MM.1S (cell line): Measurements from ENCODE around the gene WDFY2.

ENCODE experiments used
- DNase-seq: peaks from one replicate; pipeline ENCODE4 v3.0.0-alpha.2; 2015
- H2AFZ ChIP-seq: fragments of 300-600 bp; sonication (generic); 2 replicates; pipeline ENCODE4 v1.6.0; 2016; ENCODE audit warnings: antibody characterized with exemption, low read length
- H3F3A ChIP-seq: fragments of 300-600 bp; sonication (generic); 2 replicates; pipeline ENCODE4 v1.6.1; 2016; ENCODE audit warnings: mild to moderate bottlenecking, antibody characterized with exemption, low read length, moderate library complexity, mixed read lengths; ENCODE audit not compliant: insufficient read depth
- H3K27ac ChIP-seq: fragments of 300-600 bp; sonication (generic); 2 replicates; pipeline ENCODE4 v1.5.1; 2016; ENCODE audit warnings: mild to moderate bottlenecking, low read length
- H3K27me3 ChIP-seq: fragments of 300-600 bp; sonication (generic); replicated peaks from 2 replicates; pipeline ENCODE4 v1.6.0; 2016; ENCODE audit warnings: low read length; ENCODE audit not compliant: insufficient read depth
- H3K36me3 ChIP-seq: fragments of 300-600 bp; sonication (generic); replicated peaks from 2 replicates; pipeline ENCODE4 v1.6.1; 2016; ENCODE audit warnings: mild to moderate bottlenecking, low read length, mixed read lengths; ENCODE audit not compliant: insufficient read depth
- H3K4me1 ChIP-seq: fragments of 300-600 bp; sonication (generic); 2 replicates; pipeline ENCODE4 v1.6.1; 2016; ENCODE audit warnings: low read length, mixed read lengths
- H3K4me2 ChIP-seq: fragments of 300-600 bp; sonication (generic); 2 replicates; pipeline ENCODE4 v1.6.0; 2016; ENCODE audit warnings: low read depth, low read length
- H3K4me3 ChIP-seq: fragments of 300-600 bp; sonication (generic); 2 replicates; pipeline ENCODE4 v1.5.1; 2016; ENCODE audit warnings: low read length, mixed read lengths
- H3K79me2 ChIP-seq: fragments of 300-600 bp; sonication (generic); 2 replicates; pipeline ENCODE4 v1.6.1; 2016; ENCODE audit warnings: mixed run types, low read length, mixed read lengths
- H3K9ac ChIP-seq: fragments of 300-600 bp; sonication (generic); 2 replicates; pipeline ENCODE4 v1.6.1; 2016; ENCODE audit warnings: low read length, mixed read lengths
- H3K9me2 ChIP-seq: fragments of 300-600 bp; sonication (generic); replicated peaks from 2 replicates; pipeline ENCODE4 v1.6.1; 2016; ENCODE audit warnings: mild to moderate bottlenecking, low read length, mixed read lengths; ENCODE audit not compliant: insufficient read depth
- H3K9me3 ChIP-seq: fragments of 300-600 bp; sonication (generic); replicated peaks from 2 replicates; pipeline ENCODE4 v1.6.1; 2016; ENCODE audit warnings: mild to moderate bottlenecking, low read length, mixed read lengths; ENCODE audit not compliant: insufficient read depth
- H4K20me1 ChIP-seq: fragments of 300-600 bp; sonication (generic); 2 replicates; pipeline ENCODE4 v1.6.1; 2016; ENCODE audit warnings: mild to moderate bottlenecking, low read length, moderate library complexity, mixed read lengths; ENCODE audit not compliant: insufficient read depth
- CTCF ChIP-seq: fragments of 300-600 bp; sonication (generic); IDR thresholded peaks from 2 replicates; pipeline ENCODE4 v1.5.1; 2016; ENCODE audit warnings: antibody characterized with exemption, low read length, mixed read lengths
- EZH2 ChIP-seq: fragments of 300-600 bp; sonication (generic); optimal IDR thresholded peaks from 2 replicates; pipeline ENCODE3; 2017; ENCODE audit warnings: low read depth, mild to moderate bottlenecking, antibody characterized with exemption, low read length, mixed read lengths
- EZH2phosphoT487 ChIP-seq: fragments of 300-600 bp; sonication (generic); IDR thresholded peaks from 2 replicates; pipeline ENCODE4 v1.6.1; 2018; ENCODE audit warnings: antibody characterized with exemption, low read length

Gene WDFY2

GRCh38 chr13:51805925-51806324 is 221.7 kb downstream of the WDFY2 start:
- Histone ChIP-seq H3K27me3 (no peaks in the 10 kb centered on the region), H3K4me3 (no peak overlapping the region), H3K4me1 (peaks cover 16% of the 10 kb centered on the region), H3K9ac (no peak overlapping the region), H2AFZ (no peak overlapping the region), H3K36me3 (no peaks in the 10 kb centered on the region), H3K4me2 (no peak overlapping the region), H3K9me2 (no peaks in the 10 kb centered on the region), H3K27ac (no peak overlapping the region), H3F3A (no peaks in the 10 kb centered on the region), H3K79me2 (no peaks in the 10 kb centered on the region), H4K20me1 (no peaks in the 10 kb centered on the region), H3K9me3 (no peaks in the 10 kb centered on the region)
- no peak for TF ChIP-seq EZH2
- TF ChIP-seq EZH2phosphoT487 = no peak
- TF ChIP-seq CTCF = no peak
- no peak for DNase-seq

- no peaks in the 10 kb centered on the region for H3K79me2 ChIP-seq
- no peaks in the 10 kb centered on the region for H3K36me3 ChIP-seq
- no peak overlapping the region for H3K9ac ChIP-seq
- H3K4me1 ChIP-seq = peaks cover 16% of the 10 kb centered on the region
- H3F3A ChIP-seq = no peaks in the 10 kb centered on the region
- TF ChIP-seq CTCF (no peak), EZH2phosphoT487 (no peak), EZH2 (no peak)
- H3K9me3 ChIP-seq = no peaks in the 10 kb centered on the region
- DNase-seq = no peak
- H3K27me3 ChIP-seq = no peaks in the 10 kb centered on the region
- no peak overlapping the region for H2AFZ ChIP-seq
- no peaks in the 10 kb centered on the region for H3K9me2 ChIP-seq
- H3K27ac ChIP-seq = no peak overlapping the region
- no peaks in the 10 kb centered on the region for H4K20me1 ChIP-seq
- H3K4me2 ChIP-seq = no peak overlapping the region
- H3K4me3 ChIP-seq = no peak overlapping the region
Measured at GRCh38 chr13:51806566-51806965, 222.3 kb downstream of the WDFY2 start.

GRCh38 chr13:51807041-51807440 is 222.8 kb downstream of the WDFY2 start:
- Histone ChIP-seq H3F3A (no peaks in the 10 kb centered on the region), H2AFZ (no peak overlapping the region), H3K9me2 (no peaks in the 10 kb centered on the region), H4K20me1 (no peaks in the 10 kb centered on the region), H3K9ac (no peak overlapping the region), H3K4me1 (peaks cover 12% of the 10 kb centered on the region), H3K36me3 (no peaks in the 10 kb centered on the region), H3K4me3 (no peak overlapping the region), H3K9me3 (no peaks in the 10 kb centered on the region), H3K4me2 (no peak overlapping the region), H3K27me3 (no peaks in the 10 kb centered on the region), H3K27ac (no peak overlapping the region), H3K79me2 (no peaks in the 10 kb centered on the region)
- TF ChIP-seq EZH2phosphoT487 (no peak), CTCF (no peak), EZH2 (no peak)
- no peak for DNase-seq

- Histone ChIP-seq H3K79me2 (no peaks in the 10 kb centered on the region), H3K4me3 (no peak overlapping the region), H3K9ac (no peak overlapping the region), H3K4me1 (no peaks in the 10 kb centered on the region), H3K9me3 (no peaks in the 10 kb centered on the region), H3K27ac (no peak overlapping the region), H2AFZ (no peak overlapping the region), H3K9me2 (no peaks in the 10 kb centered on the region), H3K4me2 (no peak overlapping the region), H3K36me3 (no peaks in the 10 kb centered on the region), H4K20me1 (no peaks in the 10 kb centered on the region), H3K27me3 (no peaks in the 10 kb centered on the region), H3F3A (no peaks in the 10 kb centered on the region)
- no peak for DNase-seq
- no peak for TF ChIP-seq CTCF
- no peak for TF ChIP-seq EZH2
- no peak for TF ChIP-seq EZH2phosphoT487
Measured at GRCh38 chr13:51808811-51809210, 224.5 kb downstream of the WDFY2 start.
